Spleen (tissue), 7 donors: ENCODE results near the gene ERBIN.

Experiments used
- POLR2A ChIP-seq, 3 donors: fragments of 450-650 bp; IDR thresholded peaks; one replicate each; pipeline ENCODE4 v1.5.1; 2017; ENCODE audit warnings: antibody characterized with exemption in 3 of 3, mild to moderate bottlenecking in 1 of 3
- TF ChIP-seq, protein P1 (sequence below), 11 experiments: fragments of 200-600 bp in 7 of 11; fragments of 450-650 bp in 4 of 11; sonication (generic) in 4 of 11; IDR thresholded peaks in 8 of 11; conservative IDR thresholded peaks in 3 of 11; 1 replicate in 7 of 11; 2 replicates in 4 of 11; pipeline versions ENCODE4 v1.4.0 to v1.8.0; 2016 to 2021; ENCODE audit warnings: antibody characterized with exemption in 11 of 11, inconsistent platforms in 4 of 11, mild to moderate bottlenecking in 1 of 11
- donor health status: DM: no; HTN: no; CAD: no; lungs with moderate emphysema.
- donor health status: DM: no; HTN: no; CAD: no.
- donor health status: DM: no; HTN: no; CAD: no.

DNA sequence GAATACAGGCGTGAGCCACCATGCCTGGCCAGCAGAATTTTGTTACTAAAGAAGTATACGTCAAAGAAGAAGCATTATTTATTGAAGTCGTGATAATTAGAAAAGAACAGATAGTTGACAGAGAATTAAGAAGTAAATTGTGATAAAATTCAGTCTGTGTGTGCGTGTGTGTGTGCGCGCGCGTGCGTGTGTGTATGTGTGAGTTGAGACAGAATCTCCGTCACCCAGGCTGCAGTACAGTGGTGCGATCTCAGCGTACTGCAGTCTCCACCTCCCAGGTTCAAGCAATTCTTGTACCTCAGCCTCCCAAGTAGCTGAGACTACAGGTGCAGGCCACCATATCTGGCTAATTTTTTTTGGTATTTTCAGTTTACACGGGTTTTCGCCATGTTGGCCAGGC is 77.8 kb downstream of the ERBIN start:
- TF ChIP-seq, protein P1, sequence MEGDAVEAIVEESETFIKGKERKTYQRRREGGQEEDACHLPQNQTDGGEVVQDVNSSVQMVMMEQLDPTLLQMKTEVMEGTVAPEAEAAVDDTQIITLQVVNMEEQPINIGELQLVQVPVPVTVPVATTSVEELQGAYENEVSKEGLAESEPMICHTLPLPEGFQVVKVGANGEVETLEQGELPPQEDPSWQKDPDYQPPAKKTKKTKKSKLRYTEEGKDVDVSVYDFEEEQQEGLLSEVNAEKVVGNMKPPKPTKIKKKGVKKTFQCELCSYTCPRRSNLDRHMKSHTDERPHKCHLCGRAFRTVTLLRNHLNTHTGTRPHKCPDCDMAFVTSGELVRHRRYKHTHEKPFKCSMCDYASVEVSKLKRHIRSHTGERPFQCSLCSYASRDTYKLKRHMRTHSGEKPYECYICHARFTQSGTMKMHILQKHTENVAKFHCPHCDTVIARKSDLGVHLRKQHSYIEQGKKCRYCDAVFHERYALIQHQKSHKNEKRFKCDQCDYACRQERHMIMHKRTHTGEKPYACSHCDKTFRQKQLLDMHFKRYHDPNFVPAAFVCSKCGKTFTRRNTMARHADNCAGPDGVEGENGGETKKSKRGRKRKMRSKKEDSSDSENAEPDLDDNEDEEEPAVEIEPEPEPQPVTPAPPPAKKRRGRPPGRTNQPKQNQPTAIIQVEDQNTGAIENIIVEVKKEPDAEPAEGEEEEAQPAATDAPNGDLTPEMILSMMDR (IDR thresholded peaks at IDR 0.05 in 8 of 11, conservative IDR thresholded peaks at IDR 0.05 in 3 of 11), result no peak
- TF ChIP-seq POLR2A (IDR thresholded peaks at IDR 0.05), result no peak
